GM13976 (cell line): ENCODE measurements around the gene HLCS.
"Not testable (repeated sequence)": the region's sequence is repeated elsewhere in the genome, so short reads cannot be mapped to it uniquely, and the experiment has no call there.

Experiments
- DNase-seq: peaks from one replicate; pipeline ENCODE4 v3.0.0; 2012; ENCODE audit warnings: low spot score
- in situ Hi-C: fragments of 300-500 bp; cut with MboI; formaldehyde crosslinking; loops from one replicate; pipeline ENCODE4 v1.12.0; 2022; ENCODE audit warnings: low sequenced_read_pairs, mixed read lengths, inconsistent platforms; ENCODE audit not compliant: unreplicated experiment
- TF ChIP-seq, protein P1 (sequence below): IDR thresholded peaks from 2 replicates; pipeline ENCODE4 v1.5.1; 2012; ENCODE audit warnings: borderline replicate concordance, mild to moderate bottlenecking; ENCODE audit not compliant: insufficient read depth; ENCODE audit errors: extremely low read depth, missing control alignments, control extremely low read depth

The HLCS gene

DNA sequence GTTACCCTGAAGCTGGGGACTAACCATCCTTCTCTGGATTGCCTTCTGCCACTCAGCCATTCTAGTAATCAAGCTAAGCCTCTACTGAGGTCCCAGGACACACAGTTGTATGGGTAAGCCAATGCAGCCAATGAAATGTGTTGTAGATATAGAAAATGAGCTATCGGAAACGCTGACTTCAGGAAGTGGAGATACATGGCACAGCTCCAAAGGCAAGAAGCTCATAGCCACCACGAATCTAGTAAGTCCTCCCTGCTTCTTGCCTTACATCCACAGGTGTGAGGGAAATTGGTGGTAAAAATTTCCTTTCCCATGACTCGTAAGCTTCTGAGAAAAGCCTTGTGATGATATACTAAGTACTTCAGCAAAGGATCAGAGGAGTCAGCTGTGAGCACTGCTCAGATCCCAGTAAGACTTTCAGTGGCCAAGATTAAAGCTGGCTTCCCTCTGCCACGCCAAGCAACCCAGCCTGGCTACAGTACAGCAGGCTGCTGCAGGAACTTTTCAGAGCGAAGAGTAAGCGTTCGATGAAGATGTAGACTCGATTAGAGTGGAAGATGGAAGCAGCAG, 149.8 kb downstream of the HLCS start:
- in situ Hi-C loops: no loop called here
- DNase-seq: no peak
- TF ChIP-seq, protein P1, sequence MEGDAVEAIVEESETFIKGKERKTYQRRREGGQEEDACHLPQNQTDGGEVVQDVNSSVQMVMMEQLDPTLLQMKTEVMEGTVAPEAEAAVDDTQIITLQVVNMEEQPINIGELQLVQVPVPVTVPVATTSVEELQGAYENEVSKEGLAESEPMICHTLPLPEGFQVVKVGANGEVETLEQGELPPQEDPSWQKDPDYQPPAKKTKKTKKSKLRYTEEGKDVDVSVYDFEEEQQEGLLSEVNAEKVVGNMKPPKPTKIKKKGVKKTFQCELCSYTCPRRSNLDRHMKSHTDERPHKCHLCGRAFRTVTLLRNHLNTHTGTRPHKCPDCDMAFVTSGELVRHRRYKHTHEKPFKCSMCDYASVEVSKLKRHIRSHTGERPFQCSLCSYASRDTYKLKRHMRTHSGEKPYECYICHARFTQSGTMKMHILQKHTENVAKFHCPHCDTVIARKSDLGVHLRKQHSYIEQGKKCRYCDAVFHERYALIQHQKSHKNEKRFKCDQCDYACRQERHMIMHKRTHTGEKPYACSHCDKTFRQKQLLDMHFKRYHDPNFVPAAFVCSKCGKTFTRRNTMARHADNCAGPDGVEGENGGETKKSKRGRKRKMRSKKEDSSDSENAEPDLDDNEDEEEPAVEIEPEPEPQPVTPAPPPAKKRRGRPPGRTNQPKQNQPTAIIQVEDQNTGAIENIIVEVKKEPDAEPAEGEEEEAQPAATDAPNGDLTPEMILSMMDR: no peak

DNA sequence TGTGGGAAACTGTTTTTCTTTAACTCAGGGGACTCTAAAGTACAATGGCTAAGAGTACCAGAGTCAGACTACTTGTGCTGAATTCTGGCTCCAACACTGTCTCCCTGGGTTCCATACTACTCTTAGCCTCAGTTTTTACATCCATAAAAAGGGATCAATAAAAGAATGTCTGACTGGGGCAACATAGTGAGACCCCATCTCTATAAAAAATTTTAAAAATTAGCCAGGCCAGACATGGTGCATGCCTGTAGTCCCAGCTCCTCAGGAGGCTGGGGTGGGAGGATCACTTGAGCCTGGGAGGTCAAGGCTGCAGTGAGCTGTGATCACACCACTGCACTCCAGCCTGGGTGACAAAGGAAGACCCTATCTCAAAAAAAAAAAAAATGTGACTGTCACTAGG, 150.4 kb downstream of the HLCS start:
- in situ Hi-C loops, DNase-seq: not testable (repeated sequence)

DNA sequence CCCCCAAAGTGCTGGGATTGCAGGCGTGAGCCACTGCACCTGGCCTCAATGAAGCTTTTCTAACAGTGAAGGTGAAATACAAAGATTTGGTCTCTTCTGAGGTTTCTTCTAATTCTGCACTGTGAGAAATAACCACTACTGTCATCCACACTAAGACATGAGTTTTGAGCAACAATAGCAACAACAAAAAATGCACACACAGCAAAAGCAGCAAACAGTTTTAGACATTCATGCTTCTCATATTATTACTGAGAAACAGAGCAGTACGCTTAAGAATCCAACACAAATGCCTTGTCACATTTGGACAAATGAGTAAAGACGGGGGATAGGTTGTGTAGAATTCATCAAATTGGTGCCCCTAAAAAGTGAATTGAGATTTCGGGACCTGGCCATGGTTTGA, 151.2 kb downstream of the HLCS start:
- in situ Hi-C loops: no loop called here
- TF ChIP-seq, protein P1: no peak
- DNase-seq: no peak

DNA sequence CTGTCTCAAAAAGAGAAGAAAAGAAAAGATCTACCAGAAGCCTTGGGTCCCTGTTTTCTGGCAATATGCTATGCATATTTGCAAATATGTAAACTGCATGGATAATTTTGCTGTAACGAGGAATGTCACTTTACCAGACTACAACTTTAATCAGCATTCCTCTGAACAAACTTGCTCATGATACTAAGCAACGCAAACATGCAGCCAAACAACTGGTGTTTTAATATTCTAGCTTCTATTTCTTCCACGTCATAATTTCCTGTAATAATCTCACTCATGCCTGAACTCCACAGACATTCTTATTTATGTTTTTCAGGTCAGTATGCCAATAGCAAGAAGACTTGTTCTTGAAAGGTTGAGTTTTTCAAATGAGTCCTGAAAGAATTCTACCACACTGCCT, 153.4 kb downstream of the HLCS start:
- in situ Hi-C loops: no loop called here
- TF ChIP-seq, protein P1: no peak
- DNase-seq: no peak

DNA sequence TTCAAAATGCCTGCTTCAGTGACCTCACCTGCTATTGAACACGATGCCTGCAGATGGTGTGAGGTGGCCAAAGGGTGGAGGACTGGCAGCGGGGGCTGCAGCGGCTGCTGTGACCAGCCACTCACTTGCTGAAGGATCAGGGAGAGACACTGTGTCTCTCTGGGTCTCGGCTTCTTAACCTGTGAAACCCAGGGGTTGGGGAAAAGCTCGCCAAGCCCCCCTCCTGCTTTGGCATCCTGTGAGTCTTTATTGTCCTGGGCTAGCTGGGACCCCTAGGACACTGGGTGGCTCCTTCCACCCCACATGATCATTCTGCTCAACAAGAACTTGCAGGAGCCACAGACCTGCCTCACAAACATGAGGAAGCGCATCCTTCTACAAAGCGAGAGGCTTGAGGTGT, 154.7 kb downstream of the HLCS start:
- in situ Hi-C loops: no loop called here
- TF ChIP-seq, protein P1: no peak
- DNase-seq: no peak

DNA sequence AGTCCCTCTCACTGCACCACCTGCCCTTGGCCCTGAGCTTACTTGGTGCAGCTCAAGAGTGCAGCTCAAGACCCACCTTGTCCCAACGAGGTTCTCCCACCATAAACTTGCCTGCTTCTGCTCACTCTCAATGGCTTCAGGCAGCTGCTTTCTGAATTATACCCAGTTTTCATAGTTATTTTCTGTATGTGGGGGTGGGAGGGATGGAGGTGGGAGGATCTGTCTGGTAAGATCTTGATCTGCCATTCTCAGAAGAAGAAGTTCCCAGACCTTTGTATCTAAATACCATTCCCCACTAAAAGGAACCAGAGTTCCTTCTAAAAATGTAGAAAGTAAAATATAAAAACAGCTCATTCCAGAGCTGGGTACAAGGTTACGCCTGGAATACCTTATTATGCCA, 156.0 kb downstream of the HLCS start:
- no peak for DNase-seq
- TF ChIP-seq, protein P1: no peak
- in situ Hi-C loops: no loop called here

DNA sequence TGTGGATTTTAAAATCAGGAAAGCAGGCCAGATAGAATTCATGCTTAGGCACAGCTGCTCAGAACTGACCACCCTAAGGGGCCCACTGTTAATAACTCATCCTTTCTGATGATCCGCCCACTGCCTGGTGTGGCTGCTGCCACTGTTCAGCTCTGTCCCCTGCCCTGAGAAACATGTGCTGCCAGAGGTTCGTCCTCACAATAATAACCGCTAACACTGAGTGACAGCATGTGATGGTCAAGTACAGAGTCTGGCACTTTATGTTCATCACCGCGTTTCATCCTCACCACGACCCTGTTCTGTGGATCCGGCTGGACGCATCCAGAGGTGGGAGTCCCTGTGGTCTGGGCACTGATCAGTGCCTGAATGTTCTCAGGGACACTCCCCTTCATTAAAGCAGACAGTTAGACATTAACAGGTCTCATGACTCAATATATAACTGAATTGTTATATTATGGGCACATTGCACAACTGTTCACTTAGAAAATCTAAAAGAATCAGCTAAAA, 159.0 kb downstream of the HLCS start:
- TF ChIP-seq, protein P1: no peak
- in situ Hi-C loops: no loop called here
- no peak for DNase-seq
